Amniotic stem cell (primary cell): Measurements from ENCODE around the gene TSPAN17.

Experiments used
- DNase-seq: peaks from one replicate; lab custom pipeline; 2025; lab: John Stamatoyannopoulos, UW

Gene TSPAN17

GRCh38 chr5:176621661-176622079, 25.6 kb upstream of the TSPAN17 start:
- DNase-seq, result no peak

GRCh38 chr5:176624142-176624541, 23.1 kb upstream of the TSPAN17 start:
- no peak for DNase-seq

GRCh38 chr5:176624938-176625337, 22.3 kb upstream of the TSPAN17 start:
- DNase-seq, result no peak

GRCh38 chr5:176625512-176625911, 21.8 kb upstream of the TSPAN17 start:
- no peak for DNase-seq

GRCh38 chr5:176625966-176626875, 21.1 kb upstream of the TSPAN17 start:
- DNase-seq, result no peak

GRCh38 chr5:176626876-176627236, 20.4 kb upstream of the TSPAN17 start:
- DNase-seq, result no peak

GRCh38 chr5:176627582-176627981, 19.7 kb upstream of the TSPAN17 start:
- DNase-seq, result no peak

- DNase-seq, result no peak
Observed at GRCh38 chr5:176628406-176629228, 18.7 kb upstream of the TSPAN17 start.

GRCh38 chr5:176629317-176629852, 17.9 kb upstream of the TSPAN17 start:
- no peak for DNase-seq

GRCh38 chr5:176629853-176630680, 17.2 kb upstream of the TSPAN17 start, which contains the start of the genes EIF4E1B and SNCB:
Gene EIF4E1B (plus strand): TSS chr5:176630675. CDS start chr5:176642788, 12,113 bp downstream.
Gene SNCB (minus strand): TSS chr5:176630534. CDS start chr5:176629654, 880 bp downstream.
- no peak for DNase-seq

- DNase-seq, result no peak
Observed at GRCh38 chr5:176630681-176631222, 16.5 kb upstream of the TSPAN17 start.

GRCh38 chr5:176631383-176632200, 15.7 kb upstream of the TSPAN17 start:
- DNase-seq, result no peak

GRCh38 chr5:176632745-176633144, 14.5 kb upstream of the TSPAN17 start:
- no peak for DNase-seq

GRCh38 chr5:176633598-176633997, 13.7 kb upstream of the TSPAN17 start:
- no peak for DNase-seq

- no peak for DNase-seq
Observed at GRCh38 chr5:176636426-176636825, 10.9 kb upstream of the TSPAN17 start.

- DNase-seq, result no peak
Observed at GRCh38 chr5:176637556-176637955, 9.7 kb upstream of the TSPAN17 start.

- DNase-seq, result no peak
Observed at GRCh38 chr5:176638437-176638836, 8.8 kb upstream of the TSPAN17 start.

GRCh38 chr5:176639208-176639607, 8.1 kb upstream of the TSPAN17 start:
- DNase-seq, result no peak

GRCh38 chr5:176639981-176640380, 7.3 kb upstream of the TSPAN17 start:
- no peak for DNase-seq

GRCh38 chr5:176640616-176641015, 6.7 kb upstream of the TSPAN17 start:
- no peak for DNase-seq
